GM21717 (cell line): ENCODE data around the gene TBX4.

Experiments
- ATAC-seq: cut with Tn5 transposase; IDR thresholded peaks from one replicate; pipeline ENCODE4 v1.9.1; 2021; ENCODE audit warnings: mild to moderate bottlenecking, moderate library complexity; ENCODE audit not compliant: unreplicated experiment

The TBX4 gene

GRCh38 chr17:61412860-61413660 lies 39.2 kb upstream of the TBX4 start:
- no peak for ATAC-seq

GRCh38 chr17:61413661-61414126 lies 38.5 kb upstream of the TBX4 start:
- no peak for ATAC-seq

DNA sequence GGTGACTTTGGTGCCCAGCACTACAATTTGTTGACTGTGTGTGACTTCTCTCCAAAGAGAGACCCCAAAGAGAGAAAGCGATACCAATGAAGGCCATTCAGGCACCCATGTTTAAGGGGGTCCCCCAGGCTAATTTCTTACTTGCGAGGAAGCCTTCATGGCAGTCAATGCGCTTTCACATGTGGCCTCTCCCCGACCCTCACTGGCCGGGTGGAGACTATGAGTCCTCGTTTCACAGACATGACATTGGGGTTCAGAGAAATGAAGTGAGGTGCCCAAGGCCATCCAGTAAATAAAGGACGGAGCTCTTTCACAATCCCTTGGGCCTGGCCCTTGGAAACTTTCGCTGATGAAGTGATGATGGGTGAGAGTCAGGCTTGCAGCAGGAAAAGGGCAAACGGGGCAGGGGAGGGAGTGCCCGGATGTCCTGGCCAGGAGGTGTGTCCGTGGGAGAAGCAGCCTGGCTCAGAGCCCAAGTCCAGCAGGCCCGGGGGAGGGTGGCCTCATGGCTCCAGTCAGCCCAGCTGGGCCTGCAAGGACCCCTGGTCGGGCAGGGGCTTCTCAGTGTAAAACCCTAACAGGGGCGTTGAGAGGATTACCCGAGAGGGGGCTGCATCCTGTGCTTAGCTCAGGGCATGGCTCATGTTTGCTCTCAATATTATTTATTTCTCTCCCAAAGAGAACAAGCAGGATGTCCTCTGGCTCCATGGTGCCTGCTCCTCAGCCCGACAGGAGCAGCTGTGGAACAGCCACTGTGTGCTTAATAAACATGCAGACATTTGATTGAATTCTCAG lies 37.9 kb upstream of the TBX4 start:
- no peak for ATAC-seq

- ATAC-seq = no peak
Measured at GRCh38 chr17:61414936-61415251, 37.3 kb upstream of the TBX4 start.

GRCh38 chr17:61415374-61416210 lies 36.6 kb upstream of the TBX4 start:
- ATAC-seq = no peak

GRCh38 chr17:61416211-61416539 lies 36.0 kb upstream of the TBX4 start:
- no peak for ATAC-seq

GRCh38 chr17:61416540-61417363 lies 35.5 kb upstream of the TBX4 start:
- ATAC-seq = no peak

DNA sequence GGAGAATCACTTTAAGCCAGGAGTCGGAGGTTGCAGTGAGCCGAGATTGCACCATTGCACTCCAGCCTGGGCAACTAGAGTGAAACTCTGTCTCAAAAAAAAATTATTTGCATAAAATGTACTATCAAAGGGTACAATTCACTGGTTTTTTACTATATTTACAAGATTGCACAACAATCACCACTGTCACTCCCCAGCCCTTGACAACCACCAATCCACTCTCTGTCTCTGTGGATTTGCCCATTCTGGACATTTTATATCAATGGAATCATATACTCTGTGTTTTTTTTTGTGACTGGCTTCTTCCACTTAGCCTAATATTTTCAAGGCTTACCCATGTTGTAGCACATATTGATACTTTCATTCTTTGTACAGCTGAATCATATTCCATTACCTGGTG lies 33.8 kb upstream of the TBX4 start:
- ATAC-seq = no peak

GRCh38 chr17:61419496-61420046 lies 32.7 kb upstream of the TBX4 start:
- no peak for ATAC-seq

DNA sequence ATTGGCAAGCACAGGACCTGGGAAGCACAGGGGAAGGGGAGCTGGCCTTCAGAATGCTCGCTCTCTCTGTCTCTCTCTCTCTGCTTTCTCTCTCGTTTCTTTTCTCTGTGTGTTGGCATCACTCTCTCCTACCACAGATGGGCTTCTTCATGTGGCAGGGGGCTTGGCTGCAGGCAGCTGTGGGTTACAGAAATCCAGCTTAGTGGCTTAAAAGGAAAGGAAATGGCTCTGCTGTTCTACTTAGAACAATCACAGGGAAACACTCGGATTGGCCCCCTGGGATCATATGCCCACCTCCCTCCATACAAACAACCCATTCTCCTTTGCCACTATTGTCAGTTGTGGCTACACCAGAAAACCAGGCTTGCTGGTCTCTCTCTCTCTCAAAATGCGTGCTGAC lies 32.2 kb upstream of the TBX4 start:
- ATAC-seq = no peak

GRCh38 chr17:61420745-61421398 lies 31.4 kb upstream of the TBX4 start:
- ATAC-seq = no peak

GRCh38 chr17:61421460-61421859 lies 30.8 kb upstream of the TBX4 start:
- no peak for ATAC-seq

DNA sequence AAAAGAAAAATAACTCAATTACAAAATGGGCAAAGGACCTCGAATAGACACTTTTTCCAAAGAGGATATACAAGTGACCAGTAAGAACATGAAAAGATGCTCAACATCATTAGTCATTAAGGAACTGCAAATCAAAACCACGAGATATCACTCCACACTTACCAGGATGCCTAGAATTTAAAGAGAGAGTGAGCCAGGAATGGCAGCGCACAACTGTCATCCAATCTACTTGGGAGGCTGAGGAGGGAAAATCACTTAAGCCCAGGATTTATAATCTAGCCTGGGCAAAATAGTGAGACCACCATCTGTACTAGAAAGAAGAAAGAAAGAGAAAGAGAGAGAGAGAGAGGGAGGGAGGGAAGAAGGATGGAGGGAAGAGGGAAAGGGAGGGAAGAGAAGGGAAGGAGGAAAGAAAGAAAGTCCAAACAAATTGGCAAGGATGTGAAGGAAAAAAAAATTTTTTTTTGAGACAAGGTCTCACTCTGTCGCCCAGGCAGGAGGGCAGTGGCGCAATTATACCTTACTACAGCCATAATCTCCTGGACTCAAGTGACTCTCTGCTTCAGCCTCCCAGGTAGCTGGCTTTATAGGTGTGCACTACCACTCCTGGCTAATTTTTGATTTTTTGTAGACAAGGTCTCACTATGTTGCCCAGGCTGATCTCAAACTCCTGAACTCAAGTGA lies 30.0 kb upstream of the TBX4 start:
- ATAC-seq = no peak

DNA sequence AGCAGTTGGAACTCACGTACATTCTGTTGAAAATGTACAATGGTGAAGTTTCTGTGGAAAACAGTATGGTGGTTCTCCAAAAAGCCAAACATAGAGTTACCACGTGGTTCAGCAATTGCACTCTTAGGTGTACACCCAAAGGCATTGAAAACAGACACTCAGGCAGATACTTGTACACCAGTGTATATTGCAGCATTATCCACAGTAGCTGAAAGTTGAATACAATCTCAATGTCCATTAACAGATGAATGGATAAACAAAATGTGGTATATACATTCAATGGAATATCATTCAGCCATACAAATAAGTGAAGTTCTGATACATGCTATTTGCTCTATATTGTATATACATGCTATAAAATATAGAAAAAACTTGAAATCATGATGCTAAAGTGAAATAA lies 29.4 kb upstream of the TBX4 start:
- no peak for ATAC-seq

- no peak for ATAC-seq
Measured at GRCh38 chr17:61423967-61424649, 28.1 kb upstream of the TBX4 start.

GRCh38 chr17:61425682-61426481 lies 26.3 kb upstream of the TBX4 start:
- no peak for ATAC-seq

DNA sequence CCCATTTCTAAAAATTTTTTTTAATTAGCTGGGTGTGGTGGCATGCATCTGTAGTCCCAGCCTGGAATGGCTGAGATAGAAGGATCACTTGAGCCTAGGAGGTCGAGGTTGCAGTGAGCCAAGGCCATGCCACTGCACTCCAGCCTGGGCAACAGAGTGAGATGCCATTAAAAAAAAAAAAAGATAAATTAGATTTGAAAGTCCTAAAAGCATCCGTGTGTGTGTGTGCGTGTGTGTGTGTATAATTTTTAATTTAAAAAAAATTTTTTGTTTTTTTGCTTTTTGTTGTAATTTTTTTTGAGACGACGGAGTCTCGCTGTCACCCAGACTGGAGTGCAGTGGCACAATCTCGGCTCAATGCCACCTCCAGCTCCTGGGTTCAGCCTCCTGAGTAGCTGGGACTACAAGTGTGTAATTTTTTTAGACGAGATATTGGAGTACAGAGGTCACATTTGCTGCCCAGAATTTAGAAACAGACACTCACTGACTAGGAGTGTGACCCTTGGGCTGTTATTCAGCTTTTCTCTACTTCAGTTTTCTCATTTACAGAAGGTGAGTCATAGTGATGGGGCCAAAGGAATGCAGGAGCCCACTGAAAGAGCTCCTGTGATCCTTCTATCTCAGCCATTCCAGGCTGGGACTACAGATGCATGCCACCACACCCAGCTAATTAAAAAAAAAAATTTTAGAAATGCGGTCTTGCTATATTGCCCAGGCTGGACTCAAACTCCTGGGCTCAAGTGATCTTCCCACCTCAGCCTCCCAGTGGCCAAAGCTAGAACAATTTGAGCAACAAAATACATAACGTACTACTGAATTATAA lies 25.5 kb upstream of the TBX4 start:
- ATAC-seq = no peak
